ENCODE measurements around the gene TENM4. TPM values are rescaled to one million over a fixed set of nuclear protein-coding genes. Genes with fewer than 3 reads are reported as not detected.

TENM4 gene
- total RNA-seq, 1 experiment from 2014 or later: 9.9 TPM

GRCh38 chr11:79097246-79097875, 343.5 kb downstream of the TENM4 start:
- TF ChIP-seq CTCF (IDR thresholded peaks at IDR 0.05; ENCODE audit: unreplicated experiment): no peak
- H3K4me3 Mint-ChIP-seq (ENCODE audit: unreplicated experiment): no peak overlapping the region
- no peaks in the 10 kb centered on the region for H3K27me3 Mint-ChIP-seq (ENCODE audit: insufficient read depth, unreplicated experiment)
- ChIA-PET CTCF (interaction anchor here (0.6 to 4.4 kb wide), 6 partner anchors 8 to 1741 kb away, joined by 3 to 22 read pairs (median 4); no protein-coding TSS in a partner anchor), POLR2A (interaction anchor here (0.5 kb wide), 1 partner anchor 119 kb away, joined by 3 read pairs; no protein-coding TSS in a partner anchor)
- H3K4me1 Mint-ChIP-seq (ENCODE audit: insufficient read depth, unreplicated experiment): peaks cover 34% of the 10 kb centered on the region
- no peaks in the 10 kb centered on the region for H3K36me3 Mint-ChIP-seq (ENCODE audit: insufficient read depth, unreplicated experiment)
- peak overlapping the region; percentile 66 for H3K27ac Mint-ChIP-seq (ENCODE audit: low read depth, unreplicated experiment)
- BruUV-seq (replicated peaks): no TSS peak
- intact Hi-C loops (cut with micrococcal nuclease): loop anchor here (10.0 kb wide), 1 partner anchor 337 kb away; no protein-coding TSS in a partner anchor
- DNase-seq (ENCODE audit: unreplicated experiment): peak; percentile 55
- no peaks in the 10 kb centered on the region for H3K9me3 Mint-ChIP-seq (ENCODE audit: unreplicated experiment)

GRCh38 chr11:79095424-79095823, 345.4 kb downstream of the TENM4 start:
- H3K4me3 Mint-ChIP-seq (ENCODE audit: unreplicated experiment): no peak overlapping the region
- intact Hi-C loops (cut with micrococcal nuclease): loop anchor here (10.0 kb wide), 1 partner anchor 339 kb away; no protein-coding TSS in a partner anchor

GRCh38 chr11:79094616-79095015, 346.2 kb downstream of the TENM4 start:
- Mint-ChIP-seq H3K36me3 (ENCODE audit: insufficient read depth, unreplicated experiment) (no peaks in the 10 kb centered on the region), H3K27ac (ENCODE audit: low read depth, unreplicated experiment) (no peak overlapping the region), H3K4me1 (ENCODE audit: insufficient read depth, unreplicated experiment) (peaks cover 39% of the 10 kb centered on the region), H3K27me3 (ENCODE audit: insufficient read depth, unreplicated experiment) (no peaks in the 10 kb centered on the region), H3K9me3 (ENCODE audit: unreplicated experiment) (no peaks in the 10 kb centered on the region), H3K4me3 (ENCODE audit: unreplicated experiment) (no peak overlapping the region)
- POLR2A ChIA-PET: no interaction called here
- intact Hi-C loops (cut with micrococcal nuclease): loop anchor here (10.0 kb wide), 1 partner anchor 340 kb away; no protein-coding TSS in a partner anchor
- no TSS peak for BruUV-seq (replicated peaks)
- TF ChIP-seq CTCF (IDR thresholded peaks at IDR 0.05; ENCODE audit: unreplicated experiment): no peak
- CTCF ChIA-PET: interaction anchor here (0.6 to 4.4 kb wide), 2 partner anchors 428 to 448 kb away, joined by 4 to 22 read pairs; no protein-coding TSS in a partner anchor
- DNase-seq (ENCODE audit: unreplicated experiment): no peak

More at GRCh38 chr11:79095424-79095823, 345.4 kb downstream of the TENM4 start:
- no peaks in the 10 kb centered on the region for H3K9me3 Mint-ChIP-seq (ENCODE audit: unreplicated experiment)
- CTCF ChIA-PET: interaction anchor here (4.4 kb wide), 1 partner anchor 449 kb away, joined by 22 read pairs; no protein-coding TSS in a partner anchor
- POLR2A ChIA-PET: no interaction called here
- H3K27ac Mint-ChIP-seq (ENCODE audit: low read depth, unreplicated experiment): no peak overlapping the region
- H3K27me3 Mint-ChIP-seq (ENCODE audit: insufficient read depth, unreplicated experiment): no peaks in the 10 kb centered on the region
- BruUV-seq (replicated peaks): no TSS peak
- no peak for TF ChIP-seq CTCF (IDR thresholded peaks at IDR 0.05; ENCODE audit: unreplicated experiment)
- H3K36me3 Mint-ChIP-seq (ENCODE audit: insufficient read depth, unreplicated experiment): no peaks in the 10 kb centered on the region
- no peak for DNase-seq (ENCODE audit: unreplicated experiment)
- H3K4me1 Mint-ChIP-seq (ENCODE audit: insufficient read depth, unreplicated experiment): peaks cover 39% of the 10 kb centered on the region

GRCh38 chr11:79092791-79093353, 348.0 kb downstream of the TENM4 start:
- H3K27ac Mint-ChIP-seq (ENCODE audit: low read depth, unreplicated experiment): peak overlapping the region; percentile 84
- CTCF ChIA-PET: interaction anchor here (0.6 to 0.9 kb wide), 3 partner anchors 80 to 311 kb away, joined by 3 read pairs; no protein-coding TSS in a partner anchor
- H3K4me3 Mint-ChIP-seq (ENCODE audit: unreplicated experiment): peak overlapping the region; percentile 66
- POLR2A ChIA-PET: interaction anchor here (0.5 to 1.5 kb wide), 15 partner anchors 9 to 1865 kb away, joined by 3 to 5 read pairs (median 3); no protein-coding TSS in a partner anchor
- BruUV-seq (replicated peaks): no TSS peak
- peak; percentile 100 for DNase-seq (ENCODE audit: unreplicated experiment)
- H3K9me3 Mint-ChIP-seq (ENCODE audit: unreplicated experiment): no peaks in the 10 kb centered on the region
- intact Hi-C loops (cut with micrococcal nuclease): loop anchor here (10.0 kb wide), 1 partner anchor 342 kb away; no protein-coding TSS in a partner anchor
- no peak for TF ChIP-seq CTCF (IDR thresholded peaks at IDR 0.05; ENCODE audit: unreplicated experiment)
- peaks cover 36% of the 10 kb centered on the region for H3K4me1 Mint-ChIP-seq (ENCODE audit: insufficient read depth, unreplicated experiment)
- no peaks in the 10 kb centered on the region for H3K27me3 Mint-ChIP-seq (ENCODE audit: insufficient read depth, unreplicated experiment)
- no peaks in the 10 kb centered on the region for H3K36me3 Mint-ChIP-seq (ENCODE audit: insufficient read depth, unreplicated experiment)

All from MCF 10A (cell line).